KMS-11 (cell line): ENCODE measurements around the gene MVK.

Source experiments
- H2AFZ ChIP-seq: fragments of 200-600 bp; sonication (generic); 2 replicates; pipeline ENCODE4 v1.6.1; 2016; ENCODE audit warnings: antibody characterized with exemption, mixed run types, low read depth
- H3K27ac ChIP-seq: fragments of 200-600 bp; sonication (generic); 2 replicates; pipeline ENCODE4 v1.6.1; 2016; ENCODE audit warnings: mild to moderate bottlenecking, mixed run types
- H3K27me3 ChIP-seq: fragments of 200-600 bp; sonication (generic); 2 replicates; pipeline ENCODE4 v1.6.1; 2017; ENCODE audit warnings: mild to moderate bottlenecking, low read depth, mixed run types, moderate library complexity; ENCODE audit not compliant: insufficient read depth
- H3K36me3 ChIP-seq: fragments of 200-600 bp; sonication (generic); 2 replicates; pipeline ENCODE4 v1.6.1; 2017; ENCODE audit warnings: mild to moderate bottlenecking, mixed run types; ENCODE audit not compliant: insufficient read depth
- H3K4me1 ChIP-seq: fragments of 200-600 bp; sonication (generic); 2 replicates; pipeline ENCODE4 v1.6.1; 2016; ENCODE audit warnings: mild to moderate bottlenecking, low read depth, mixed run types; ENCODE audit not compliant: poor library complexity, severe bottlenecking
- H3K4me2 ChIP-seq: fragments of 200-600 bp; sonication (generic); 2 replicates; pipeline ENCODE4 v1.7.0; 2016; ENCODE audit warnings: mild to moderate bottlenecking, mixed run types
- H3K4me3 ChIP-seq: fragments of 200-600 bp; sonication (generic); IDR thresholded peaks from 2 replicates; pipeline ENCODE4 v1.6.1; 2017; ENCODE audit warnings: low read depth, low read length, mixed read lengths; ENCODE audit not compliant: insufficient read depth
- H3K79me2 ChIP-seq: fragments of 200-600 bp; sonication (generic); 2 replicates; pipeline ENCODE4 v1.6.1; 2016; ENCODE audit warnings: low read depth, mixed run types; ENCODE audit not compliant: insufficient read depth
- H3K9ac ChIP-seq: fragments of 200-600 bp; sonication (generic); 2 replicates; pipeline ENCODE4 v1.6.1; 2016; ENCODE audit warnings: mild to moderate bottlenecking, mixed run types
- H4K20me1 ChIP-seq: fragments of 200-600 bp; sonication (generic); 2 replicates; pipeline ENCODE4 v1.6.1; 2016; ENCODE audit warnings: mild to moderate bottlenecking, mixed run types; ENCODE audit not compliant: insufficient read depth
- CTCF ChIP-seq: fragments of 200-600 bp; sonication (generic); conservative IDR thresholded peaks from 2 replicates; pipeline ENCODE4 v1.6.1; 2017; ENCODE audit warnings: low read depth, mild to moderate bottlenecking, antibody characterized with exemption, low read length, moderate library complexity, mixed read lengths

Gene MVK

GRCh38 chr12:109558374-109559199 lies 15.0 kb upstream of the MVK start:
- Histone ChIP-seq H3K36me3 (no peaks in the 10 kb centered on the region), H3K9ac (no peak overlapping the region), H3K27ac (no peak overlapping the region), H3K4me1 (no peaks in the 10 kb centered on the region), H3K4me2 (no peak overlapping the region), H2AFZ (no peak overlapping the region), H3K4me3 (no peak overlapping the region), H3K79me2 (no peaks in the 10 kb centered on the region), H3K27me3 (no peaks in the 10 kb centered on the region), H4K20me1 (no peaks in the 10 kb centered on the region)
- no peak for TF ChIP-seq CTCF

DNA sequence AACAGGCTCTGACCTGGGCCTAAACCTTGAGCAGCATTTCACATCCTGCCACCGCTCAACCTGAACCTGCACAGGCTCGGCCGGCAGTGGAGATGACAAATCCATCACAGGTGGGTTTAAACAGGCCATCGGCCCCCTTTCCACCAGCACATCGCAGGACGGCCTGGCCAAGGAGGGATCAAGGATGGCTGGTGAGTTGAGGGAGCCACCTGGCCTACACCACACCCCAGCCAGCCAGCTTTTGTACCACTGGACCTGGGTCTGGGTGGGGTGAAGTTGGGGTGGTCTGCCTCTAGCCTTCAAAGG lies 14.4 kb upstream of the MVK start:
- no peaks in the 10 kb centered on the region for H3K36me3 ChIP-seq
- H3K27ac ChIP-seq: no peak overlapping the region
- H2AFZ ChIP-seq: no peak overlapping the region
- no peaks in the 10 kb centered on the region for H3K27me3 ChIP-seq
- no peaks in the 10 kb centered on the region for H4K20me1 ChIP-seq
- no peak overlapping the region for H3K4me3 ChIP-seq
- H3K4me1 ChIP-seq: no peaks in the 10 kb centered on the region
- TF ChIP-seq CTCF: no peak
- no peaks in the 10 kb centered on the region for H3K79me2 ChIP-seq
- H3K4me2 ChIP-seq: no peak overlapping the region
- no peak overlapping the region for H3K9ac ChIP-seq

GRCh38 chr12:109559601-109560000 lies 14.0 kb upstream of the MVK start:
- Histone ChIP-seq H3K4me2 (no peak overlapping the region), H3K27me3 (no peaks in the 10 kb centered on the region), H4K20me1 (no peaks in the 10 kb centered on the region), H3K4me1 (no peaks in the 10 kb centered on the region), H3K9ac (no peak overlapping the region), H3K27ac (no peak overlapping the region), H3K79me2 (no peaks in the 10 kb centered on the region), H3K36me3 (no peaks in the 10 kb centered on the region), H3K4me3 (no peak overlapping the region), H2AFZ (no peak overlapping the region)
- TF ChIP-seq CTCF: no peak

DNA sequence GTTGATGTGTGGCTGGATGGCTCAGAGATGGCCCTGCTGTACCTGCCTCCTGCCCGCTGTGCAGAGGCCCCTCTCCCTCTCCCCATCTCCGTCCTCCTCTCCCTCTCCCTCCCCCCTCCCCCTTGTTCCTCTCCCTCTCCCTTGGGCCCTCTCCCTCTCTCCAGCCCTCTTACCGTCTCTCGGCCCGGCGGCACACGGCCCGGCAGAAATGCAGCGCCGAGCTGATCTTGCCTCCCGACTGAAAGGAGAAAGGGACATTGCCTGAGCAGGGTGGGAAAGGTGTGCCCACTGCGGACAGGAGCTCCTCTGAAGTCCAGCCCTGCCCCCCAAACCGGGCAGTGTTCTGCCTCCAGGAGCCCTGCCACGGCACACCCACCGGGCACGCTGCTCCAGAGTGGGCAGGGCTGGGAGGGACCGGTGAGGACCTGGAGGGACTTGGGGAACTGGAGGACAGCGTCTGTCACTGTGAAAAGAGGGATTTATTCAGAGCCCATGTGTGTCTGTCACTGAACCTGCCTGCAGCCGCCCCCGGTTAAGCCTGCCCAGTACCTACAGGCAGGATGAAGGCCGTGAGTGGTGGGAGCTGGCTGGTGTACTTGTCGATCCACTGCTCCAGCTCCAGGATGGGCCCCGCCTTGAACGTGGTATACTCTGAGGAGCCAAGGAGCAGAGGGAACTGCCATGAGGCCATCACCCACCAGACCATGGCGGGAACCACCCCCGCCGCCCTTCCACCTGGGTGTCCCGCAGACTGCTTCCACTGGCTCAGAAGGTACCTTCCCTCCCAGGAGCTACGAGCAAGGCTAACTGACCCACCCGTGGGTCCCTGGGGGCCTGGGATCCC lies 12.5 kb upstream of the MVK start:
- Histone ChIP-seq H2AFZ (no peak overlapping the region), H3K4me3 (no peak overlapping the region), H3K4me2 (no peak overlapping the region), H3K79me2 (no peaks in the 10 kb centered on the region), H3K27me3 (no peaks in the 10 kb centered on the region), H3K36me3 (no peaks in the 10 kb centered on the region), H3K27ac (no peak overlapping the region), H3K4me1 (no peaks in the 10 kb centered on the region), H4K20me1 (no peaks in the 10 kb centered on the region), H3K9ac (no peak overlapping the region)
- no peak for TF ChIP-seq CTCF
